Erythroblast (primary cell): ENCODE data around the gene RAB40C.

Source experiments
- GATA1 ChIP-seq: IDR thresholded peaks from 2 replicates; pipeline ENCODE4 v1.6.1; 2011; ENCODE audit warnings: low read depth, mild to moderate bottlenecking, control low read depth, low read length, moderate library complexity
- POLR2A ChIP-seq: IDR thresholded peaks from 2 replicates; pipeline ENCODE4 v1.6.1; 2011; ENCODE audit warnings: mild to moderate bottlenecking, low read length

DNA sequence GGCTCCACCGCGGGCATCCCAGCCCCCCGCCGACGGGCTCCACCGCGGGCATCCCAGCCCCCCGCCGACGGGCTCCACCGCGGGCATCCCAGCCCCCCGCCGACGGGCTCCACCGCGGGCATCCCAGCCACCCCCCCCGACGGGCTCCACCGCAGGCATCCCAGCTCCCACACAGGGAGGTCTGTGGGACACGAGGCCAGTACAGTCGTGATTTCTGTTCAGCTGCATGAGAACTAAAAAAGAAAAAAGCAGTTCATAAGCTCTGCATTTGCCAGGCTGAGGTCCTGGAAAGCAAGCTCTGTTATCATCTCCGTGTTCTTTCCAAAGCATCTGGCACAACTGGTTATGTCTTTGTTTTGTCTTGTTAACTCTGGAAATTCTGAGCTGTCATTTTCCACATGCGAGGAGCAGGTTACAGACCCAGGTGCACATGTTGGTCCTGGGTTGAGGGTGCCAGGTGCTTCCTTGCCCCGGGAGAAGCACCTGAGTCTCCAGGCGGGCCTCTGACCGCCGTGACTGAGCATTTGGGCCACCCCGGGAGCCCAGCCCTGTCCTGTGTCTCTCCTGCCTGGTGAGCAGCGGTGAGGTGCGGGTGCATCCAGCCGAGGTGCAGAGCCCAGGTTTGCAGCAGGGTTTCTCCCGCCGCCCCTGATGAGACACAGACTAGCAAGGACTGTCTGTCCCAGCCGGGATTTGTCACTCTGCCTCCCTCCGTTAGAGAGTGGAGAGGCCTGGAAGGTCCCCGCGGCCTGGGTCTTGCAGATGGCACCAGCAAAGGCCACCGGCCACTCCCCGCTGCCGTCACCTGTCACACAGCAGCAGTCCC is 31.0 kb downstream of the RAB40C start:
- no peak for TF ChIP-seq POLR2A
- no peak for TF ChIP-seq GATA1
